K562 (cell line): Measurements from ENCODE around the gene SLC4A9. TPM values are rescaled to one million over a fixed set of nuclear protein-coding genes. Genes with fewer than 3 reads are reported as not detected.
A peak's percentile ranks its signal among the peaks of the same experiment; 100 is the strongest.

Source experiments
- BACH1 ChIP-seq: fragments of 200-800 bp; sonication (Bioruptor generic); IDR thresholded peaks from 2 replicates; pipeline ENCODE4 v1.6.1; 2016; ENCODE audit warnings: missing genetic modification characterization, missing compliant biosample characterization
- CCNT2 ChIP-seq: IDR thresholded peaks from 2 replicates; pipeline ENCODE4 v1.6.1; 2011; ENCODE audit warnings: borderline replicate concordance, low read depth, mild to moderate bottlenecking, moderate library complexity, mixed read lengths, low read length; ENCODE audit not compliant: insufficient read length; ENCODE audit errors: extremely low read depth
- GABPA ChIP-seq: fragments of 200-800 bp; sonication (Bioruptor generic); conservative IDR thresholded peaks from 2 replicates; pipeline ENCODE4 v1.6.1; 2016; ENCODE audit warnings: low read depth, missing genetic modification characterization, missing compliant biosample characterization
- HCFC1 ChIP-seq: IDR thresholded peaks from 2 replicates; pipeline ENCODE4 v1.6.1; 2012; ENCODE audit warnings: low read depth, low read length, improper control_type of control experiment
- IRF2 ChIP-seq: sonication (generic); formaldehyde crosslinking; IDR thresholded peaks from 2 replicates; pipeline ENCODE4 v1.8.1; 2022; ENCODE audit warnings: mild to moderate bottlenecking, missing genetic modification reagents
- KAT8 ChIP-seq: fragments of 450-650 bp; IDR thresholded peaks from 2 replicates; pipeline ENCODE4 v1.6.1; 2016; ENCODE audit warnings: low read depth, mild to moderate bottlenecking
- L3MBTL2 ChIP-seq: fragments of 450-650 bp; IDR thresholded peaks from 2 replicates; pipeline ENCODE4 v1.6.1; 2016; ENCODE audit warnings: mild to moderate bottlenecking, moderate library complexity
- LEF1 ChIP-seq: fragments of 450-650 bp; IDR thresholded peaks from 2 replicates; pipeline ENCODE4 v1.6.1; 2016; ENCODE audit warnings: mild to moderate bottlenecking
- MCM7 ChIP-seq, 2 experiments: fragments of 450-650 bp; IDR thresholded peaks; 2 replicates each; pipeline ENCODE4 v1.6.1; 2016 to 2018
- MXI1 ChIP-seq: IDR thresholded peaks from 2 replicates; pipeline ENCODE4 v1.6.1; 2011; ENCODE audit warnings: low read depth, mild to moderate bottlenecking, improper control_type of control experiment, low read length
- NR2C1 ChIP-seq, 2 experiments: fragments of 450-650 bp; IDR thresholded peaks; 2 replicates each; pipeline ENCODE4 v1.6.1; 2017; ENCODE audit warnings: mild to moderate bottlenecking in 2 of 2, antibody characterized with exemption in 1 of 2, inconsistent platforms in 1 of 2, missing compliant biosample characterization in 1 of 2, missing genetic modification characterization in 1 of 2
- POLR2B ChIP-seq: fragments of 450-650 bp; IDR thresholded peaks from 2 replicates; pipeline ENCODE4 v1.6.1; 2018; ENCODE audit warnings: low read depth; ENCODE audit not compliant: partially characterized antibody
- RBM22 ChIP-seq: fragments of 200-400 bp; formaldehyde crosslinking; IDR thresholded peaks from 2 replicates; pipeline ENCODE4 v1.6.1; 2018; ENCODE audit warnings: low read length, low read depth; ENCODE audit not compliant: poor library complexity, severe bottlenecking
- SMARCA5 ChIP-seq: fragments of 450-650 bp; IDR thresholded peaks from 2 replicates; pipeline ENCODE4 v1.6.1; 2016
- STAG1 ChIP-seq: sonication (generic); formaldehyde crosslinking; IDR thresholded peaks from 2 replicates; pipeline ENCODE4 v1.5.0; 2020; ENCODE audit warnings: missing genetic modification reagents, borderline replicate concordance
- TSC22D4 ChIP-seq: fragments of 450-650 bp; IDR thresholded peaks from 2 replicates; pipeline ENCODE4 v1.6.1; 2016; ENCODE audit warnings: missing genetic modification characterization, missing biosample characterization, control low read depth
- ZFP36 ChIP-seq: fragments of 150-350 bp; IDR thresholded peaks from 2 replicates; pipeline ENCODE4 v1.6.1; 2018; ENCODE audit warnings: low read length, low read depth; ENCODE audit not compliant: partially characterized antibody
- ZNF143 ChIP-seq: sonication (generic); formaldehyde crosslinking; IDR thresholded peaks from 2 replicates; pipeline ENCODE4 v1.9.0; 2022; ENCODE audit warnings: mild to moderate bottlenecking, missing genetic modification reagents
- ZNF274 ChIP-seq: IDR thresholded peaks from 2 replicates; pipeline ENCODE4 v1.6.1; 2011; ENCODE audit warnings: low read depth, mild to moderate bottlenecking, low read length, moderate library complexity, borderline replicate concordance
- ZNF384 ChIP-seq: IDR thresholded peaks from 2 replicates; pipeline ENCODE4 v1.6.1; 2012; ENCODE audit warnings: low read depth, low read length, improper control_type of control experiment
- ZNF445 ChIP-seq: fragments of 250-450 bp; sonication (Bioruptor Pico); IDR thresholded peaks from 2 replicates; pipeline ENCODE4 v1.4.0; 2020; ENCODE audit warnings: low read depth, mild to moderate bottlenecking, moderate library complexity
- polyA plus RNA-seq, 8 experiments: library from polyadenylated mRNA; depleted of rRNA in 4 of 8; stranded (reverse) in 5 of 8; unstranded in 3 of 8; fragments of >200 nt; fragmentation: Nextera tagmentation in 2 of 8; fragmentation: Illumina TruSeq in 1 of 8; extraction: Ambion mirVana in 2 of 8; extraction: Trizol in 1 of 8; gene quantifications; 2 replicates each; pipeline versions ENCODE4 v1.2.1 to v1.2.3, GENCODE V29; 2011 to 2014; ENCODE audit warnings: inconsistent platforms in 1 of 8, missing spikeins in 1 of 8
- total RNA-seq, 7 experiments: library from RNA; depleted of rRNA in 6 of 7; stranded (reverse); fragments of >200 nt in 6 of 7; fragmentation: Illumina TruSeq in 2 of 7; extraction: Trizol in 2 of 7; gene quantifications; 2 replicates each; pipeline versions ENCODE4 v1.2.1 to v1.2.3, GENCODE V29; 2011 to 2021; ENCODE audit warnings: low replicate concordance in 1 of 7
- TF ChIP-seq, protein P1 (sequence below): sonication (generic); formaldehyde crosslinking; IDR thresholded peaks from 2 replicates; pipeline ENCODE4 v1.8.1; 2022; ENCODE audit warnings: missing genetic modification reagents
- TF ChIP-seq, protein P2 (sequence below): fragments of 250-450 bp; sonication (Bioruptor Pico); IDR thresholded peaks from 2 replicates; pipeline ENCODE4 v1.4.0; 2020
- TF ChIP-seq, protein P3 (sequence below): fragments of 450-650 bp; formaldehyde crosslinking; IDR thresholded peaks from 2 replicates; pipeline ENCODE4 v1.4.0; 2020; ENCODE audit warnings: mild to moderate bottlenecking, mixed read lengths
- TF ChIP-seq, protein P4 (sequence below): sonication (generic); formaldehyde crosslinking; IDR thresholded peaks from 2 replicates; pipeline ENCODE4 v1.9.0; 2022; ENCODE audit warnings: mild to moderate bottlenecking, missing genetic modification reagents

Gene SLC4A9
- total and polyA plus RNA-seq, 9 of the 15 experiments (the other 6 are each of a cell fraction or from before 2014, with no cell fraction given) = 0.05 to 0.13 TPM; not detected in 7

DNA sequence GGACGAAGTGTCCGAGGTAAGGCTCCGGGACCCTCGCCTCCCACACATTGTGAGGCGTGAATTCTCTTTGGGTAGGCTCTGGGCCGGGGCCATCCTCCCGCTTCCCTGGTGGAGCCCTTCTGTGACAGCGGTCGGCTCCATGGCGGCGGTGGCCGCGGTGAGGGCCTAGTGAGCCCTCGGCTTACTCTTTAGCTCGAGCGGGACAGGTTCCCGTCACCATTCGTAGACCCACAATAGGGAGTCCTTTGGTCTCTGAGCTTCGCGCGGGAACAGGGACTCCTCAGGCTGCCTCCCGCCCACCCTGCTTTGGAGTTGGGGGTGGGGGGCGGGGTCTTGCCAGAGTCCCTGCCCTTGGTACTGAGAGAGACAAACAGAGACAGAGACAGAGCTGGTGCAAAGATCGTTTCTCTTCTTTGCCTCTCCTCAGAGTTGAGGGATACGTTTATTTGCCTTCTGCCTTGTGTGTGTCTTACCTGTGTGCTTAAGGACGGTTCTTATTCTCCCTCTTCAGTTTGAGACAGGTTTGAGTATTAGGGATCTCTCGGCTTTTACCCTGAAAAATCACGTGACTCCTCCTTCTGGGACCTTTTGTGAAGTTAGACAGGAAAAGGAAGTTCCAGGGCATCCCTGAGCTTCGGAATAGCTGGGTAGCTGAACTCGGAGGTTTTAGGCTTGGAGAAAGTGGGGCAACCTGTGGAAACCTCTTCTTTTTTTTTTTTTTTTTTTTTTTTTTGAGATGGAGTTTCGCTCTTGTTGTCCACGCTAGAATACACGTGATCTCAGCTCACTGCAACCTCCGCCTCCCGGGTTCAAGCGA lies 42.5 kb downstream of the SLC4A9 start (continued):
- TF ChIP-seq, protein P1, sequence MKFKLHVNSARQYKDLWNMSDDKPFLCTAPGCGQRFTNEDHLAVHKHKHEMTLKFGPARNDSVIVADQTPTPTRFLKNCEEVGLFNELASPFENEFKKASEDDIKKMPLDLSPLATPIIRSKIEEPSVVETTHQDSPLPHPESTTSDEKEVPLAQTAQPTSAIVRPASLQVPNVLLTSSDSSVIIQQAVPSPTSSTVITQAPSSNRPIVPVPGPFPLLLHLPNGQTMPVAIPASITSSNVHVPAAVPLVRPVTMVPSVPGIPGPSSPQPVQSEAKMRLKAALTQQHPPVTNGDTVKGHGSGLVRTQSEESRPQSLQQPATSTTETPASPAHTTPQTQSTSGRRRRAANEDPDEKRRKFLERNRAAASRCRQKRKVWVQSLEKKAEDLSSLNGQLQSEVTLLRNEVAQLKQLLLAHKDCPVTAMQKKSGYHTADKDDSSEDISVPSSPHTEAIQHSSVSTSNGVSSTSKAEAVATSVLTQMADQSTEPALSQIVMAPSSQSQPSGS (CRISPR knock-in tag) = 0 out of 2 replicates have a peak, but pooled peaks have one; percentile 30
- TF ChIP-seq L3MBTL2 (no peak), ZFP36 (no peak), TSC22D4 (tag) (no peak), NR2C1 (IDR thresholded peaks at IDR 0.05) (peak; percentile 43; the same call in 1 of the 2 replicates), NR2C1 (tag; IDR thresholded peaks at IDR 0.05) (no peak), SMARCA5 (no peak), POLR2B (no peak), HCFC1 (no peak), GABPA (tag) (no peak), RBM22 (no peak), ZNF384 (0 out of 2 replicates have a peak, but pooled peaks have one; percentile 4), ZNF445 (no peak), CCNT2 (no peak), ZNF143 (no peak), KAT8 (no peak), LEF1 (no peak), IRF2 (CRISPR knock-in tag) (no peak), BACH1 (tag) (no peak), ZNF274 (no peak), MCM7 (IDR thresholded peaks at IDR 0.05) (no peak), STAG1 (no peak), MXI1 (0 out of 2 replicates have a peak, but pooled peaks have one; percentile 26)
- TF ChIP-seq, protein P2, sequence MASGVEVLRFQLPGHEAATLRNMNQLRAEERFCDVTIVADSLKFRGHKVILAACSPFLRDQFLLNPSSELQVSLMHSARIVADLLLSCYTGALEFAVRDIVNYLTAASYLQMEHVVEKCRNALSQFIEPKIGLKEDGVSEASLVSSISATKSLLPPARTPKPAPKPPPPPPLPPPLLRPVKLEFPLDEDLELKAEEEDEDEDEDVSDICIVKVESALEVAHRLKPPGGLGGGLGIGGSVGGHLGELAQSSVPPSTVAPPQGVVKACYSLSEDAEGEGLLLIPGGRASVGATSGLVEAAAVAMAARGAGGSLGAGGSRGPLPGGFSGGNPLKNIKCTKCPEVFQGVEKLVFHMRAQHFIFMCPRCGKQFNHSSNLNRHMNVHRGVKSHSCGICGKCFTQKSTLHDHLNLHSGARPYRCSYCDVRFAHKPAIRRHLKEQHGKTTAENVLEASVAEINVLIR = no peak
- TF ChIP-seq, protein P3, sequence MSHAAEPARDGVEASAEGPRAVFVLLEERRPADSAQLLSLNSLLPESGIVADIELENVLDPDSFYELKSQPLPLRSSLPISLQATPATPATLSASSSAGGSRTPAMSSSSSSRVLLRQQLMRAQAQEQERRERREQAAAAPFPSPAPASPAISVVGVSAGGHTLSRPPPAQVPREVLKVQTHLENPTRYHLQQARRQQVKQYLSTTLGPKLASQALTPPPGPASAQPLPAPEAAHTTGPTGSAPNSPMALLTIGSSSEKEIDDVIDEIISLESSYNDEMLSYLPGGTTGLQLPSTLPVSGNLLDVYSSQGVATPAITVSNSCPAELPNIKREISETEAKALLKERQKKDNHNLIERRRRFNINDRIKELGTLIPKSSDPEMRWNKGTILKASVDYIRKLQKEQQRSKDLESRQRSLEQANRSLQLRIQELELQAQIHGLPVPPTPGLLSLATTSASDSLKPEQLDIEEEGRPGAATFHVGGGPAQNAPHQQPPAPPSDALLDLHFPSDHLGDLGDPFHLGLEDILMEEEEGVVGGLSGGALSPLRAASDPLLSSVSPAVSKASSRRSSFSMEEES = peak; percentile 99
- TF ChIP-seq, protein P4, sequence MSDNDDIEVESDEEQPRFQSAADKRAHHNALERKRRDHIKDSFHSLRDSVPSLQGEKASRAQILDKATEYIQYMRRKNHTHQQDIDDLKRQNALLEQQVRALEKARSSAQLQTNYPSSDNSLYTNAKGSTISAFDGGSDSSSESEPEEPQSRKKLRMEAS (CRISPR knock-in tag) = 0 out of 2 replicates have a peak, but pooled peaks have one; percentile 15
